SJSA1 (cell line): ENCODE data around the gene RAD9B. TPM values are rescaled to one million over a fixed set of nuclear protein-coding genes. Genes with fewer than 3 reads are reported as not detected.

ENCODE experiments used
- total RNA-seq: library from RNA; depleted of rRNA; stranded (reverse); fragments of >200 nt; shearing (Covaris generic); gene quantifications from 2 replicates; pipeline ENCODE4 v1.2.3, GENCODE V29; 2014; rRNA removed

The RAD9B gene
- total RNA-seq, 1 experiment from 2014 or later, result 1.2 TPM

Other genes starting within 250 kb of the RAD9B start
- 63.8 and 97.9 TPM in 2 replicates for gene ATP2A2, start 221.1 kb upstream of the RAD9B start, total RNA-seq
- gene ANAPC7, start 98.6 kb upstream of the RAD9B start, total RNA-seq, result 54.9 and 62.4 TPM in 2 replicates
- gene ARPC3, start 52.0 kb upstream of the RAD9B start, total RNA-seq, result 350 and 558 TPM in 2 replicates
- 40.4 and 57.6 TPM in 2 replicates for gene GPN3, start 34.1 kb upstream of the RAD9B start, total RNA-seq
- gene FAM216A, start 33.5 kb upstream of the RAD9B start, total RNA-seq, result 5.9 and 16.3 TPM in 2 replicates
- gene VPS29, start 220 bp upstream of the RAD9B start, total RNA-seq, result 83.0 and 88.2 TPM in 2 replicates
- gene PPTC7, start 81.0 kb downstream of the RAD9B start, total RNA-seq, result 4.7 and 5.6 TPM in 2 replicates
- 20.5 and 23.3 TPM in 2 replicates for gene TCTN1, start 111.8 kb downstream of the RAD9B start, total RNA-seq
- not detected in 2 replicates for gene HVCN1, start 186.8 kb downstream of the RAD9B start, total RNA-seq
- 143 and 154 TPM in 2 replicates for gene PPP1CC, start 240.6 kb downstream of the RAD9B start, total RNA-seq